GM12874 (cell line): ENCODE data around the gene LINC00305.

Source experiments
- TF ChIP-seq, protein P1 (sequence below): IDR thresholded peaks from 2 replicates; pipeline ENCODE4 v1.5.1; 2011; ENCODE audit warnings: low read depth, mild to moderate bottlenecking, control low read depth, low read length, moderate library complexity; ENCODE audit not compliant: insufficient read depth

The LINC00305 gene

DNA sequence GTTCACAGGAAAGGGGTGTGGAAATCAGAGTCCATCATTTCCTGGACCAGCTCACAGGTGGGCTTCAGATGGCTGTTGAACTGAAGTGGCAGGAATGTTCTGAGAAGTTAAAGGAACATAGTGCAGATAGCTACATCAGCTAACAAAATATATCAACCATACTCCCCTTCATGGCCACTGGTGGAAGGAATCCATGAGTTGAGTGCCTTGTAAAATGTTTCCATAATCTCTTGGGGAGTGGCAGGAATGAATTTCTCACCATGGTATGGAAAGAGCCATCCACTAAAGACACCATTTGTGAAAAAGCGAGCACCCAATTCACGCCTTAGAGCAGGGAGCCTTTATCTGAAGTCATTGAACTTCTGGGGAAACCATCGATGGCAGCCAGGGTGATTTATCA is at the start of gene LINC00305:
TSS of gene LINC00305 (minus strand) at position 101 of the 400 bp plus-strand sequence.
- TF ChIP-seq, protein P1, sequence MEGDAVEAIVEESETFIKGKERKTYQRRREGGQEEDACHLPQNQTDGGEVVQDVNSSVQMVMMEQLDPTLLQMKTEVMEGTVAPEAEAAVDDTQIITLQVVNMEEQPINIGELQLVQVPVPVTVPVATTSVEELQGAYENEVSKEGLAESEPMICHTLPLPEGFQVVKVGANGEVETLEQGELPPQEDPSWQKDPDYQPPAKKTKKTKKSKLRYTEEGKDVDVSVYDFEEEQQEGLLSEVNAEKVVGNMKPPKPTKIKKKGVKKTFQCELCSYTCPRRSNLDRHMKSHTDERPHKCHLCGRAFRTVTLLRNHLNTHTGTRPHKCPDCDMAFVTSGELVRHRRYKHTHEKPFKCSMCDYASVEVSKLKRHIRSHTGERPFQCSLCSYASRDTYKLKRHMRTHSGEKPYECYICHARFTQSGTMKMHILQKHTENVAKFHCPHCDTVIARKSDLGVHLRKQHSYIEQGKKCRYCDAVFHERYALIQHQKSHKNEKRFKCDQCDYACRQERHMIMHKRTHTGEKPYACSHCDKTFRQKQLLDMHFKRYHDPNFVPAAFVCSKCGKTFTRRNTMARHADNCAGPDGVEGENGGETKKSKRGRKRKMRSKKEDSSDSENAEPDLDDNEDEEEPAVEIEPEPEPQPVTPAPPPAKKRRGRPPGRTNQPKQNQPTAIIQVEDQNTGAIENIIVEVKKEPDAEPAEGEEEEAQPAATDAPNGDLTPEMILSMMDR: no peak

DNA sequence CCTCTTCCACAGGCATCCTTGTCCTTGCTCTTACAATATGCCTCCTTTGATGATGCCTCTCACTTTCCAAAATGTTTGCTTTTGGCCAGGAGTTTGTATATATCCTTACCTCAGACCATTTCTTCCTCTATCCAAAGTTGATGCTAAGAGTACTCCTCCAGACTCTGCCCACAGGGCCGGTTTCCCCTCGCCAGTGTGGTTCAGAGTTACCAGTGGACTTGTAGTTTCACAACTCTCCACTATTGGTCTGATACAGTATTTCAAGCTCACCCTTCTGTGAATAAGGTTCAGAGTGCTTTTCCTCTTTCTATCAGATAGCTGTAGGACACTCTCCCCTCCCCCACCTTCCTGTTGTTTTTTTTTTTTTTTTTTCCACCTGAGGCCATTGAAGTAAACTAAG is 42.2 kb upstream of the LINC00305 start:
- TF ChIP-seq, protein P1: no peak

DNA sequence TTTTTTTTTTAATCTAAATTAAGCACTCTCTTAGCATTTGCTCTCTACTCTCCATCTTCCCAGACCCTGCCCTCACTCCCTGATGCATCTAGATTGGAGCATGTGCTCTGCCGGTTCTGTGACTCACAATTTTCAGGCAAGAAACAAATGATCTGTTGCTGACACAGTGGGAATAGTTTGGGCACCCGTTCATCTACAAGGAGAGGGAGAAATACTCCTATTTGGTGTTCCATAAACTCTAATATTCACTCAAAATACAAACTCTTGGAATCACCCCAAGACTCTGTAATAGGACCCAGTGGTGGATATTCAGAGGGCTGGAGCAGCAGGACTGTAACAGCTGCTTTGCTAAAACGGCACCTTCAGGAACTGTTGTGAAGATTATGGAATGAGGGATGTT is 37.1 kb upstream of the LINC00305 start:
- TF ChIP-seq, protein P1: no peak

DNA sequence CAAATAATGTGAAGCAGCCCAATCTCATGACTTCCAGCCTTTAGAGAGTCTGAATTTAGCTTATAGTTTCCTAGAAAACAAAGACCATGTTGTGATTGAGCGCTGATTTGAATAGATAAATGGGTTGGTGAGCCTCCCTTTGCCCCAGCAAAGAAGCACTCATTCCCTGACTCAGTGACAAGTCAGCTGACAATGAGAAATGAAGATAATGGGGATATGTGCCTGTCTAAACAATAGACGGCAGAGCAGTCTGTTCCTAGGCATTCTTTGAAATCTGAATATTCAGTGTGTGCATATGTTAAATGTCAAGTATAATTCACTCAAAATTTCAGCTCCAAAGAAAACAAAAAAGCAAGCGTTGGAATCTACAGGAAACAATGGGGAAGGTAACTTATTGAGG is 34.8 kb upstream of the LINC00305 start:
- TF ChIP-seq, protein P1: no peak

DNA sequence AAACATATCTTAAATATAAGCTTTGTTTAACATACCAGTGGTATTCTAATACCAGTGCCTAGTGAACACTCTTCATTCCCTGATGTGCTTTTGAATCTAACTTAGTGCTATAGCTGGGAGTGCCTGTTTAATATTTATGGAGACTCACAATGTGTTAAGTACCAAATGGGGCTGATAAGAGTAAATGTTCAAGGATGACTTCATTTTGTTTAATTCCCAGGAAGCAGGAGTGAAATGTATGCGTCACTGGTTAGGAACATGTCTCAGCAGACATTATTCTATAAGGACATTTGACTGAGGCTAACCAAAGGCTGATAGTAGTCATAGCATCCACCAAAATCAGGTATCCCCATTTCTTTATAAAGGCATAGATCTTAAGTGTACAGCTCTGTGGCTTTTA is 31.7 kb upstream of the LINC00305 start:
- TF ChIP-seq, protein P1: no peak

DNA sequence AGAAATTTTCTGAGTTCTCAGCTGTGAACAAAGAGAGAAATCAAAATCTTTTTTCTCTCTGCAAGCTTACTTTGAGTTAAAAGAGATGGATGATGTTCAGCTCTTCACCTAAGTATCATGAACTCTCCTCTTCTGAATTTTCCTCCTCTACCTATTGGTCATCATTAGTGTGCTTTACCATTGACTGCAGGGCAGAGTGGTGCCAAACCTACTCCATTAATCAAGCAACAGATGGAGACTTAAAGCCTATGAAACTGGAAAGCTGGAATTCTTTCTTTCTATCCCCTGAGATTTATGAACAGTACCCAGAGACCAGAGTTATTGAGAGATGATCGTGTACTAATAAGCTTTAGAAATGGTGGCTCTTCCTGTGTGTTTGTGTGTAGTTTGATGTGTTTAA is 31.3 kb upstream of the LINC00305 start:
- TF ChIP-seq, protein P1: no peak

DNA sequence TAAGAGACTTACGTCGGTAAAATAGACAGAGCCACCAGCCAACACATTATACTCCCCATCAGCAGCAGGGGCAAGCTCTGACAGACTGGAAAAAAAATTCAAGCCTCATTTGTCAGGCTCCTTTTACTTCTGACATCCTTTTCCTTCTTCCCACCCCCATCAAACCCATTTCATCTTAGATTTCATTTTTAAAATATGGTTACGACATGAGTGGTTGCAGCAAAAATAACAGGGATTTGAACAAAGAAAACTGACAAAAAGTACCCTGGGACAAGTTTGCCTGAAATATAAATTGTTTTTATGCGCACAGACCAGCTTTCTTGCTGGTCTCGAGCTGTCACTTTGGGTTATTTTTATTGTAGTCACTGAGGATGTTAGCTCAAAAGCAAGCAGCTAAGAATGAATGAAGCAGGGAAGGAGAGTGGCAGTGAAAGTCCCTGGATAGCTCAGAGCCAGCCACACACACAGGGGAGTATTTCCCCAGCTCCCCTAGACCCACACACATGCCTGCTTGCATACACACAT is 30.7 kb upstream of the LINC00305 start:
- TF ChIP-seq, protein P1: no peak
